Forelimb muscle (tissue), 1 donor: ENCODE data around the gene RGS11. TPM values are rescaled to one million over a fixed set of nuclear protein-coding genes. Genes with fewer than 3 reads are reported as not detected.

Experiments
- DNase-seq: peaks from one replicate; pipeline ENCODE4 v3.0.0-alpha.2; 2013; ENCODE audit warnings: low read depth
- polyA plus RNA-seq: library from polyadenylated mRNA; unstranded; fragments of 120-200 nt; gene quantifications from one replicate; pipeline ENCODE4 v1.2.1, GENCODE V29; 2013; ENCODE audit not compliant: insufficient read length

Gene RGS11
- 3.6 TPM for polyA plus RNA-seq

DNA sequence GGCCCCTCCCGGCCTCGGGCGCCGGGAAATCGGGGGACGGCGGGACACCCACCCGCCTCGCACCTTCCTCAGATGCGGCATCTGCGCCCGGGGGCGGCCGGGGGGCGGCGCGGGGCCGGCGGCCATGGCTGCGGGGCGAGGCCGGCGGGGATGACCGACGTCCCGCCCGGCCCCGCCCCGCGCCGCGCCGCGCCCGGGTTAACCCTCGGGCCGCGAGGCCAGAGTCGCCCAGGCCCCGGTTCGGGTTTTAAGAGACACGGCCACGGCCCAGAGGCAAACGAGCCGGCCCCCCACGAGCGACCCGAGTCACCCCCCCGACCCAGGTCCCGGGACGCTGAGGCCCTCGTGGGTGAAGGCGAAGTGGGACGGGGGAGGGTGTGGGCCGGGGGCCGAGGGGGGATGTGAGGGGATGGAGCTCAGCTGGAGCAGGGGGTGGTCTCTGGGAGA lies at the start of gene RGS11:
TSS of gene RGS11 (minus strand) at position 159 of the 447 bp plus-strand sequence. CDS start at position 126, 33 bp downstream.
- DNase-seq, result no peak

DNA sequence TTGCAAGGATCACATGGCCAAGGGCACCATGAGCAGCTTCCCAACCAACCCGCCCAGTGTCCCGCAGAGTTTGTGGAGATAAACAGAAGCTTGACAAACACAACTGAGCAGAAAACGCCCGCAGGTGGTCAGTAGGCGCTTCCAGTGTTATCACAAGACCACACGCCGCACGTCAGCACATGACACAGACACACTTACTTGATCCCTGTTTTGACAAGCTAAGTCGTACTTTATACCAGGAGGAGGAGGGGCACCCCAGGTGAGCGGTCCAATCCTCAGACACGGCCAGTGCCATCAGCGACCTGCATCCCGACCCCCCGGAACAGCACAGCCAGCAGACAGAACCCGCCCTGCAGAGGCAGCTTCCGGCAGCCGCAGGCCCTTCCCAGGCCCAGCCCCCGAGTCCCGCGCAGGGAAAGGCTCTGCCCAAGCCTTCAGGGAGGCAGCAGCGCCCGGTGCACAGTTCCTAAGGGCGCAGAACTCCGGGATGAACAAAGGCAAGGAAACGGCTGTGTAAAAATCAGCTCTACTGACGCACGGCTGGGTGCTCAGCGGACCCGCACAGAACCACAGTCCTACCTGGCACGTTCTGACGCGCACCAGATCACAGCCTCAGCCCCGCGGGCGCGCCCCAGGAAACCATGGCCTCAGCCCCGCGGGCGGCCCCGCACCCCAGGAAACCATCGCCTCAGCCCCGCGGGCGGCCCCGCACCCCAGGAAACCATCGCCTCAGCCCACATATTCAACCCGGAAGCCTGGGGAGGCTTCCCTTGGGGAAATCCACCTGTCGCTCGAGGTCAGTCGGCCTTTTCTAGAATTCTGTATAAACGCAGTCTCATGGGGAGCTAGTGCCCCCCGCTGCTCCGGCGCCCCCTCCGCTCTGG lies 48.9 kb upstream of the RGS11 start:
- DNase-seq, result no peak

DNA sequence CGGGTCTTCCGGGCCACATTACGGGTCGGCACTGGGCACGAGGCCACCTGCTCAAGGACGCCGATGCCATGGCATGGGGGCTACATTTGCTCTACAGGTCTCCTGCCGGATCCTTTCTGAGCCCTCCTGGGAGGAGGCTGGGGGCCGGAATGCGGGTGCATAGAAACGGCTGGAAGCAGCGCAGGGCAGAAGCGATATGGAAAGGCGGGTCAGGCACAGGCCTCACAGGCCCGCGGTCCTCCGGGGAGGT lies 48.4 kb upstream of the RGS11 start:
- DNase-seq, result no peak

DNA sequence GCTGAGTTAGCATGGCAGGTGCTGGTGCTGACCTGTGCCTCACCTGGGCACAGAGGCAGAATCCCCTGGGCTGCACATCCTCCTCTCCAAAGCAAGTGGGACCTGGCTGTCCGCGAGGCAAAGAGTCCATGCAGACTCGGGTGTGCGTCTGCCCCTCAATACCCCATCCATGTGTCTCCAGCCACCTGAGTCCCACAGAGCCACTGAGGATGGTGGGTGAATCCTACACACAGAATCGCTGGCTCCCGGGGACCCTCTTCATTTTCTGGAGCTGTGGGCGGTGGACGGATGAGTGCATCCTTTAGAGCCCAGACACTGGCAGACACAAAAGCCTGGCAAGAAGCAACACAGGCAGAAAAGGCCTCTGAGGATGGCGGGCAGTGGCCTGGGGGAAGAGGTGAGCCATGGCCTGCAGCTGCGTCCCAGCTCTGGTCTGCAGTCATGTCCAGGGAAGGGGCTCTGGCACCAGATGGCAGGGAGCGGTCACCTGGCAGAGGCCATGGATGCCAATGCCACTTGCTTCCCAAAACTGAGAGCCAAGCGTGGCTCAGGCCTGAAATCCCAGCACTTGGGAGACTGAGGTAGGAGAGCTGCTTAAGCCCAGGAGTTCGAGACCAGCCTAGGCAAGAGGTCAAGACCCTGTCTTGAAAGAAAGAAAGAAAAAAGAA lies 46.9 kb upstream of the RGS11 start:
- no peak for DNase-seq

DNA sequence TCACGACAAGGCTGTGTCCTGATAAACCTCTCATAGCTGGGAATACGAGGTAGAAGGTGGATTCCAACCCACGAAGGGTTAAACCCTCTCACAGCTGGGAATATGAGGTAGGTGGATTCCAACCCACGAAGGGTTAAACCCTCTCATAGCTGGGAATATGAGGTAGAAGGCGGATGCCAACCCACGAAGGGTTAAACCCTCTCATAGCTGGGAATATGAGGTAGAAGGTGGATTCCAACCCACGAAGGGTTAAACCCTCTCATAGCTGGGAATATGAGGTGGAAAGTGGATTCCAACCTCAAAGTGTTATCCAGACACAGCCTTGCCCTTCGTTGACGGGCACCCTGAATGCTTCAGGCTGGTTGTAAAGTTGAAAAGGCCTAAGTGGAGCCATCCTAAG lies 45.8 kb upstream of the RGS11 start:
- no peak for DNase-seq

DNA sequence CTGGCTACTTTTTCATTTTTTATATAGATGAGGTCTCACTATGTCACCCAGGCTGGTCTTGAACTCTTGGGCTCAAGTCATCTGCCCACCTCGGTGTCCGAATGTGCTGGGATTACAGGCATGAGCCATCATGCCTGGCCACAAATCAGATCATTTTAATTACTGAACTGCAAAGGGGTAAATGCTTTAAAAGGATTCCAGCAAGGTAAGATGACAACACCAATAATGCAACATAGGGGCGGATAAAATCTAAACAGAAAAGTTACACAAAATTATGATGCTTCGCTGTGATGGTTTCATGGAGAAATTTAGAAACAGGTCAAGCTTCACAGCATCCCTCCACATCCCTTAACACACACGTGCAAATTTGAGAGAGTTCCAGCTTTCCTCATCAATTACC lies 44.5 kb upstream of the RGS11 start:
- DNase-seq, result no peak

DNA sequence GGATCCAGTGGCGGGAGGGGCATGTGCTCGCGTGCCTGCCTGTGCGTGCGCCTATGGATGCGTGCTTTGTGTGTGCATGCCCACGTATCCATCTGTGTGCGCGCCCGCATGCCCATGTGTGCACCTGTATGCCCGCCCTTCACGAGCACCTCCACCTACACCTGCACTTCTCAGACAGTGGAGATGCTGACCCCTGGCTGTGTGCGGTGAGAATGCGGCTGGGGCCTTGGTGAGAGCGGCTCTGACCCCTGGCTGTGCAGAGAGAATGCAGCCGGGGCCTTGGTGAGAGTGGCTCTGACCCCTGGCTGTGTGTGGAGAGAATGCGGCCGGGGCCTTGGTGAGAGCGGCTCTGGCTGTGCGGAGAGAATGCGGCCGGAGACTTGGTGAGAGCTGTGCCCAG lies 42.9 kb upstream of the RGS11 start:
- DNase-seq, result no peak

DNA sequence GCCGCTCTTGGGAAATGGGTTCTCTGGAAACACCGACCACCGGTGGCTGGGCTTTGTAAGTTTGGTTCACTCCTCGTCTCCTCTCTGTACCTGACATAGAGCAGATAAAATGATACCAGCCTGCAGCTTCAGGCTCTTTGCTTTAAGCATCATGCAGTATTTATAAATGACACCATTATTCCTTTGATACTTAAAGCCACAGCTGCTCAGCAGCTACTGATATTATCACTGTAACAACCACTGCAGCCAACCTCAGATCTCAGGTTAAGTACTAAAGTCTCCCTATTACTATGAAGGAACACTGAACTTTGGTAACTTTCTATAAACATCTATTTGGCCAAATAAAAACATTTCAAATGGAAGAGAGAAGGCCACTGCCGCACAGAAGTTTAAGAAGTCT lies 41.8 kb upstream of the RGS11 start:
- no peak for DNase-seq

DNA sequence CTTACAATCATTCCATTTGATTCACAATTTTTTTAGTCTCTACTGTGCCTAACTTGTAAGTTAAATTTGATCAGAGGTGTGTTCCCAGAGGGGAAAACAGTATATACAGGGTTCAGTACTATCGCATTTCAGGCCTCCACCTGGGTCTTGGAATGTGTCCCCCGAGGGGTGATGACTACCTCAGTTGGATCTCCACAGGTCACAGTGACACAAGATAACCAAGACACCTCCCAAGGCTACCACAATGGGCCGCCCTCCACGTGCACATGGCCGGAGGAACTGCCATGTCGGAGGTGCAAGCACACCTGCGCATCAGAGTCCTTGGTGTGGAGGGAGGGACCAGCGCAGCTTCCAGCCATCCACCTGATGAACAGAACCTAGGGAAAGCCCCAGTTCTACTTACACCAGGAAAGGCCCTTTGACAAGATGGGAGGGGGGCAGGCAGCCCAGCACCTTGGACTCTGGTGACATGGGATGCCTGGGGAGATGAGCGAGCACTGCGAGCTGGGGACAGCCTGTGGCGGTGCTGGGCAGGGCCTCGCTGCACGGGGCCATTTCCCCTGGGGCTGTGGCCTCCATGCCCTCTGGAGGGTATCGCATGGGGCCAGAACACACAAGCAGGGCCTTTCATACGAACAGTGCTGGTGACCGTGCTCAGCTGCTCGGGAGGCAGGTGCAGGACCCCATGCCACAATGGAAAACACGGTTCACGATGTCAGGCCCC lies 41.2 kb upstream of the RGS11 start:
- DNase-seq, result no peak

DNA sequence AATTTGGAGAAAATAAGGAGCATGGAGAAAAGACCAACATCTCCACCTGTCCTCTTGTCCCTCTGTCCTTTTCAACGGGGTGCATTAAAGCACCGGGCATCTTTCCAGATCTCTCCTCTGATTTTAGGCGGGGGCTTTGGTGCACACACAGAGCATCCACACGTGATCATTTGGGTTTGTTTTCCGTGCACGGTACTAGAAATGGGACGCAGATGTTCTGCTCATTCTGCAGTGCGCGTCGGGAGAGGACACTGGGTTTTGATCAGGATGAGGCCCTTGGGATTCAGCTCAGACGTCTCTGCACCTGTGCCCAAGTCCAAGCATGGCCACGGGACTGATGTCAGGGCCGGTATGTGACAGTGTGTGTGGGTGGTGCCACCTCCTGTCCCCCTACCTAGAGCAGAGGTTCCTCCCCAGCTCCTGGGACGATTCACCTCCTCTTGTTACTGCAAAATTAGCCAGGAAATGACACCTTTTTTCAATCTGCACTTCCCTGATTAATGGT lies 39.1 kb upstream of the RGS11 start:
- no peak for DNase-seq

DNA sequence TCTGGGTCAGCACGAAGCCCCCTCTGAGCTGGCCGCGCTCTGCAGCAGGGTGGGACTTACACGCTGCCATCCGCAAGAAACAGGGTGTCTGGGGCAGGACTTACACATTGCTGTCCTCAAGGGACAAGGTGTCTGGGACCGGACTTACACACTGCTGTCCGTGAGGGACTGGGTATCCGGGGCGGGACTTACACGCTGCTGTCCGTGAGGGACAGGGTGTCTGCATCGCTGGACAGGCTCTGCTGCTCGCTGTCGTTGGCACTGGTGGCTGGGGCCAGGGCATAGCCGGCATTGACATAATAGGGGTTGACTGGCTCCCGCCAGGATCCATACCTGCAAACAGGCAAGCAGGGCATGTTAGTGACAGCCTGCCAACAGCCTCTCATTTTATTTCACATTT lies 38.6 kb upstream of the RGS11 start:
- no peak for DNase-seq

DNA sequence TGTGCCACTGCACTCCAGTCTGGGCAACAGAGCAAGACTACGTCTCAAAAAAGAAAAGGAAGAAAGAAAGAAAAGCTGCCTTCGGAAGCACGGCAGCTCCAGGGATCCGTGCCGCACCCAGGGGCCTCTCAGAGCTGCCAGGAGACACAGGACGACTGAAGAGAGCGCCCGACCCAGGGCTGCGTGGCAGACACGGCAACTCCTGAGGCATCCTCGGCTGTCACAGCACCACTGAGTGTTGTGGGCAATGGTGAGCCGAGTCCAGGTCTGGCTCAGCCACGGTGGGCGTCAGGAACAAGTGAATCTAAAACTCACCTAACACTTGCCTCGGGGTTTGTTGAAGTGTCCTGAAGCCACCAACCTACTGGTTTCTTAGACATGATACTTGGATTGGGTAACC lies 36.0 kb upstream of the RGS11 start:
- no peak for DNase-seq

DNA sequence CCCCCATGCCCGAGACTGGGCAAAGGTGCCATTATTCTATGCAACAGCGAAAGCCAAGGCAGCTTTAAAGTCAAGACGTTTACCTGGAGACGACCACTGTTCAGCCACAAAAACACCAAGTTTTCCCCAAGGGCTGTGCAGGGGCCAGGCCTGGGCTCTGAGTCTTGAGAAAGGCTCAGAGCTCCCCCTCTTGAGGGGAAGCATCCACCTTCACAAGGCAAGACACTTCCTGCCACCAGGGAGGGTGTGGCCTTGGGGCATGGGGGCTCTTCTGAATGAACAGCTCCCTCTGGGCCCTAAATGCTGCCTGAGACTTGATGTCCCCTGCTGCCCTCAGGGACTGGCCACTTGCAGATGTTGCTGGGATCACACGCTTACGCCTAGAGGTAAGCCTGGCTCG lies 33.7 kb upstream of the RGS11 start:
- DNase-seq, result no peak

DNA sequence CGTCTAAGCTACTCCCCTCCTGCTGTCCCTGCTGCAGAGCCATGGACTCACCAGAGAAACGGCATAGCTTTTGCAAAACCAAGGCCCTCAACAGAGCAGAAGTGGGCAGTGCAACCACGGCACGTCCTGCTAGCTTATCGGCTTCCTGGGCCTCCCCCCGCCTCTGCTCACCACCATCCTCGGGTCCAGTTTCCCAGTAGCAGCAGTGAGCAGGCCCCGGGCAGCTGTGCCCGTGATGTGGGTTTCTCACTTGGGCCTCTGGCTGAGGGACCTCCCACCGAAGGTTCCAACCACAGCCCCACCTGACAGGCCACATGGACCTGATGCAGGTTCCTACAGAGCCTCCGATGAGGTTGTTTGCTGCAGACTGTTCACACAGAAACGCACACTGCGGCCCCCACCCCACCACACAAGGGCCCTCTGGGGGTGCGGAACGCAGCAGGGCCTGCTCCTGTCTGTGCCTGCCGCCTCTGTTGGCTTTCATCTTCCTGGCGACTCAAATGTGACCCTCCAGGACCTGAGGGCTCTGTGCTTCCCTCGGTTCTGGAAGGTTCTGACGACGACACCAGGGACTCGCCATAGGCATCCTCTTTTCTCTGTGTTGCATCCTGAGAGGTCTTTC lies 32.1 kb upstream of the RGS11 start:
- no peak for DNase-seq

DNA sequence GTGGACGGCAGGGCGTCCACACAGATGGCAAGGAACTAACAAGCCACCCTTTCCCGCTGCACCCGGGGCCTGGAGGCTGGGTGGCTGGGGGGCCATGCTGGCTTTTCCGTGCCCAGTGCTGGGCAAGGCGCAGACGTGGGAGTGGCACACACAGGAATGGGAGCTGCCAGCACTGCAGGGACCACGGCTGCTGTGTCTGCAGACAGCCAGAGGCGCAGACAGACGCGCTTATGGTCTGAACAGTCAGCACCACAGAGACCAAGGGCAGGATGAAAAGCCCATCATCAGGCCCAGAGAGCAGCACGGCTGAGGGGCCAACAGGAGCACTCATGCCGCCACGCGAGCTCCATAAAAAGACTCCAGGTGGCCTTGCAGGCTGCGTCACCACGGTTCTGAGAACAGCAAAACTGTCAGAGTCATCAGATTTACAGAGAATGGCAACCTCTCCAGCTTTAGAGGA lies 31.2 kb upstream of the RGS11 start:
- no peak for DNase-seq

DNA sequence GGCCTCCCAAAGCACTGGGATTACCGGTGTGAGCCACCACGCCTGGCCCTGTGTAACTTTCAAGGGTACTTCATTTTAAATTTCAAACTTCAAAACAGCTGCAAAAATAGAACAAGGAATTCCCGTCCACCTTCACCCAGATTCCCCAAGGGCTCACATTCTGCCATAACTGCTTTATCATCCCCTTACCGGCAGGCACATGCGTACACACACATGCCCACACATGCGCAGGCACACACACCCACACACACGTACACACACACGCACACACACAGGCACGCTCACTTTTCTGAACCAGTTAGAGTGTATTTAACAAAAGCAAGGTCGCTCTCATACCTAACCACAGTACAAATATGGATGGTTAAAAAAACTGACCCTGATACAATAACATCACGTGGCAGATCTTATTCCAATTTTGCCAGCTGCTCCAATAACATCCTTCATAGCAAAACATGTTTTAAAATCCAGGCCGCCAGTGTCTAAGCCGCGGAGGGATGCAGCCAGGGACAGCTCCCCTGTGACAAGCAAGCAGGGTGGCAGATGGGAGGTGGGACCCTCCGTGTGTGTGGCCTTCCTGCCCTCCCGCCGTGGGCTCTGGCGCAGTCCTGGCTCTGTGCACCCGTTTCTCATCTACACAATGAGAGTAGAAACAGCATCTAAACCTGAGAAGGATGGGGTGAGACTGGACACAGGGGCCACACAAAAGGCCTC lies 30.3 kb upstream of the RGS11 start:
- DNase-seq, result no peak

DNA sequence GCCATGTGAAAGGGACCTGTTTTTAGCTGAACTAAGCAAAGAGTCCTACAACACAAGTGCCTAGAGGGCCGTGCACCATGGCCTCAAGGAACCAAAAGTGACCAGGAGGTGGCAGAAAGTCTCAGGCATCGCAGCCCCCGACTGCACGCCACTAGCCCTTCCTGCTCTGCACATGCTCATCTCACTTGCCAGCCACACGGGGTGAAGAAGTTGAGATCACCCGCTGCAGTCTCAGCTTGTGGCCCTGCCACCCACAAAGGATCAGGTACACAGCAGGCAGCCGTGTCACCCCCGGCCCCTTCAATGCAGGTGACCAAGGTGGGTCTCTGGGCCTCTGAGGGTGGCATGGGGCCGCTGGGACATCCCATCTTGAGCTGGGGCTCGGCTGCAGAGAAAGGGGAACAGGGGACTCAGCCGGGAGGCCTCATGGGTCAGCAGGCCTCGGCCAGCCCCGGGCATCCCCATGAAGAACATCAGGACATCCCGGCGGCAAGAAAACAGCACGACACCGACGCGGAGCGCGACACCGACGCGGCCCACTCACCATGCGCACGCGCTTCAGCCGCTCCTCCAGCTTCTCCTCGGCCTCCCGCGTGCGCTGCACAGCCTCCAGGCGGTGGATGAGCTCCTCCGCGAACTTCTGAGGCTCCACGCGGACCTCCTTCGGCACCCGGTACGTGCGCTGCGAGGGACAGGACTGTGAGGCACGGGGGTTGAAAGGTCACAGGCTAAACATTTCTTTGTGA lies 28.2 kb upstream of the RGS11 start:
- no peak for DNase-seq

DNA sequence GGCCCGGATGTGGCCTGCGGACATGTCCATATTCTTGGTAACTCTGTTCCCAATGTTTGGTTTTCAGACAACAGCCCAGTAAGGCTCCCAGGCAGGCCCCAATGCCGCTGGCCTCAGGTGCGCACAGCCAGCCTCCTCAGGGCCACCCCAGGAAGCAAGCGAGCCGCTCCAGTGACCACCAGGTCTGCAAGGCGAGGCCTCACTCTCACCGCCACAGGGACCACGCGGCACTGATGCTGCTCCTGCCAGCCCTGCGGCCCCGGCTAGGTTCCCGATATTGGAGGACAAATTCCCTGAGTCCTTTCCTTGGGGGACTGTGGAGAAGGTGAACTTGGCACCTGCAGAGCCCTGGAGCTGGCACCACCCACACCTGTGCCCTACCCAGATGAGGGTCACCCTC lies 26.2 kb upstream of the RGS11 start:
- DNase-seq, result no peak

DNA sequence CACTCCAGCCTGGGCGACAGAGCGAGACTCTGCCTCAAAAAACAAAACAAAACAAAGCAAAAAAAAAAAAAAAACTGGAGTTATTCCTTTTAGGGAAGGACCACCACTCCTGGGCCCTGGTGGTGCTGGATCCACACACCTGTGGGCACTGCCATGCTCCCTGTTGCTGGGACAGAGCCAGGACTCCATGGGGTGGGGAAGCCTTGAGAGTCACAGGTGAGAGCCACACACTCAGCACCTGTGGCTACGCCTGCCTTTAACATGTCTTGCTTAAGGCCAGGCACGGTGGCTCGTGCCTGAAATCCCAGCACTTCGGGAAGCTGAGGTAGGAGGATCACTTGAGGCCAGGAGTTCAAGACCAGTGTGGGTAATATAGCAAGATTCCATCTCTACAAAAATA lies 25.5 kb upstream of the RGS11 start:
- no peak for DNase-seq

DNA sequence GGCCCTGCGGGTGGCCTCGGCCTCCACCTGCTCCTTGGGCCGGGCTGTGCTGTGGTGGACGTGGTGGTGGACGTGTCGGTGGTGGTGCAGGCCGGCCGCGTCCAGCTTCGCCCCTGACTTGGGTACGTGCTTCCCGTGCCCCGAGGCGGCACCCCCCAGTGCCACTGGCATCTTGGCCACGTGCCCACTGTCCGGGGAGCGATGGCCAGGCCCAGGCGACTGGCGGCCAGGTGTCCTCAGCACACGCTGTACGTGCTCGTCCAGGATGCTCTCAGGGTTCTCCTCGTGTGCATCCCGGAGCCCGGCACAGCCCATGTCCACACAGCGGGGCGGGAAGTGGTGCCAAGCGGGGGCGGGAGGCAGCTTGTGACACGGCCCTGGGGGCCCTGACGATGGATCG lies 22.1 kb upstream of the RGS11 start:
- DNase-seq, result no peak
